Measurements from ENCODE around the gene FEZF2.

- TF ChIP-seq, protein P1, sequence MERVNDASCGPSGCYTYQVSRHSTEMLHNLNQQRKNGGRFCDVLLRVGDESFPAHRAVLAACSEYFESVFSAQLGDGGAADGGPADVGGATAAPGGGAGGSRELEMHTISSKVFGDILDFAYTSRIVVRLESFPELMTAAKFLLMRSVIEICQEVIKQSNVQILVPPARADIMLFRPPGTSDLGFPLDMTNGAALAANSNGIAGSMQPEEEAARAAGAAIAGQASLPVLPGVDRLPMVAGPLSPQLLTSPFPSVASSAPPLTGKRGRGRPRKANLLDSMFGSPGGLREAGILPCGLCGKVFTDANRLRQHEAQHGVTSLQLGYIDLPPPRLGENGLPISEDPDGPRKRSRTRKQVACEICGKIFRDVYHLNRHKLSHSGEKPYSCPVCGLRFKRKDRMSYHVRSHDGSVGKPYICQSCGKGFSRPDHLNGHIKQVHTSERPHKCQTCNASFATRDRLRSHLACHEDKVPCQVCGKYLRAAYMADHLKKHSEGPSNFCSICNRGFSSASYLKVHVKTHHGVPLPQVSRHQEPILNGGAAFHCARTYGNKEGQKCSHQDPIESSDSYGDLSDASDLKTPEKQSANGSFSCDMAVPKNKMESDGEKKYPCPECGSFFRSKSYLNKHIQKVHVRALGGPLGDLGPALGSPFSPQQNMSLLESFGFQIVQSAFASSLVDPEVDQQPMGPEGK (CRISPR knock-in tag; IDR thresholded peaks at IDR 0.05; ENCODE audit: borderline replicate concordance), result no peak
- TF ChIP-seq, protein P2, sequence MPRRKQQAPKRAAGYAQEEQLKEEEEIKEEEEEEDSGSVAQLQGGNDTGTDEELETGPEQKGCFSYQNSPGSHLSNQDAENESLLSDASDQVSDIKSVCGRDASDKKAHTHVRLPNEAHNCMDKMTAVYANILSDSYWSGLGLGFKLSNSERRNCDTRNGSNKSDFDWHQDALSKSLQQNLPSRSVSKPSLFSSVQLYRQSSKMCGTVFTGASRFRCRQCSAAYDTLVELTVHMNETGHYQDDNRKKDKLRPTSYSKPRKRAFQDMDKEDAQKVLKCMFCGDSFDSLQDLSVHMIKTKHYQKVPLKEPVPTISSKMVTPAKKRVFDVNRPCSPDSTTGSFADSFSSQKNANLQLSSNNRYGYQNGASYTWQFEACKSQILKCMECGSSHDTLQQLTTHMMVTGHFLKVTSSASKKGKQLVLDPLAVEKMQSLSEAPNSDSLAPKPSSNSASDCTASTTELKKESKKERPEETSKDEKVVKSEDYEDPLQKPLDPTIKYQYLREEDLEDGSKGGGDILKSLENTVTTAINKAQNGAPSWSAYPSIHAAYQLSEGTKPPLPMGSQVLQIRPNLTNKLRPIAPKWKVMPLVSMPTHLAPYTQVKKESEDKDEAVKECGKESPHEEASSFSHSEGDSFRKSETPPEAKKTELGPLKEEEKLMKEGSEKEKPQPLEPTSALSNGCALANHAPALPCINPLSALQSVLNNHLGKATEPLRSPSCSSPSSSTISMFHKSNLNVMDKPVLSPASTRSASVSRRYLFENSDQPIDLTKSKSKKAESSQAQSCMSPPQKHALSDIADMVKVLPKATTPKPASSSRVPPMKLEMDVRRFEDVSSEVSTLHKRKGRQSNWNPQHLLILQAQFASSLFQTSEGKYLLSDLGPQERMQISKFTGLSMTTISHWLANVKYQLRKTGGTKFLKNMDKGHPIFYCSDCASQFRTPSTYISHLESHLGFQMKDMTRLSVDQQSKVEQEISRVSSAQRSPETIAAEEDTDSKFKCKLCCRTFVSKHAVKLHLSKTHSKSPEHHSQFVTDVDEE (CRISPR knock-in tag; IDR thresholded peaks at IDR 0.05), result no peak
- TF ChIP-seq ZFP3 (CRISPR knock-in tag; IDR thresholded peaks at IDR 0.05) (no peak), ARNTL (CRISPR knock-in tag; IDR thresholded peaks at IDR 0.05; ENCODE audit: borderline replicate concordance, low read depth) (no peak), ZNF70 (CRISPR knock-in tag; IDR thresholded peaks at IDR 0.05) (no peak), TCF4 (CRISPR knock-in tag; IDR thresholded peaks at IDR 0.05; ENCODE audit: borderline replicate concordance) (no peak), ZFP30 (CRISPR knock-in tag; IDR thresholded peaks at IDR 0.05) (no peak), PPARA (CRISPR knock-in tag; IDR thresholded peaks at IDR 0.05; ENCODE audit: borderline replicate concordance) (no peak), BACH2 (CRISPR knock-in tag; IDR thresholded peaks at IDR 0.05; ENCODE audit: borderline replicate concordance) (no peak), ZC3H10 (CRISPR knock-in tag; IDR thresholded peaks at IDR 0.05) (no peak), RARB (CRISPR knock-in tag; IDR thresholded peaks at IDR 0.05) (no peak), SNAI2 (CRISPR knock-in tag; IDR thresholded peaks at IDR 0.05) (no peak)
- TF ChIP-seq, protein P3, sequence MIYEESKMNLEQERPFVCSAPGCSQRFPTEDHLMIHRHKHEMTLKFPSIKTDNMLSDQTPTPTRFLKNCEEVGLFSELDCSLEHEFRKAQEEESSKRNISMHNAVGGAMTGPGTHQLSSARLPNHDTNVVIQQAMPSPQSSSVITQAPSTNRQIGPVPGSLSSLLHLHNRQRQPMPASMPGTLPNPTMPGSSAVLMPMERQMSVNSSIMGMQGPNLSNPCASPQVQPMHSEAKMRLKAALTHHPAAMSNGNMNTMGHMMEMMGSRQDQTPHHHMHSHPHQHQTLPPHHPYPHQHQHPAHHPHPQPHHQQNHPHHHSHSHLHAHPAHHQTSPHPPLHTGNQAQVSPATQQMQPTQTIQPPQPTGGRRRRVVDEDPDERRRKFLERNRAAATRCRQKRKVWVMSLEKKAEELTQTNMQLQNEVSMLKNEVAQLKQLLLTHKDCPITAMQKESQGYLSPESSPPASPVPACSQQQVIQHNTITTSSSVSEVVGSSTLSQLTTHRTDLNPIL (CRISPR knock-in tag; IDR thresholded peaks at IDR 0.05; ENCODE audit: low read depth), result no peak
- TF ChIP-seq, protein P4, sequence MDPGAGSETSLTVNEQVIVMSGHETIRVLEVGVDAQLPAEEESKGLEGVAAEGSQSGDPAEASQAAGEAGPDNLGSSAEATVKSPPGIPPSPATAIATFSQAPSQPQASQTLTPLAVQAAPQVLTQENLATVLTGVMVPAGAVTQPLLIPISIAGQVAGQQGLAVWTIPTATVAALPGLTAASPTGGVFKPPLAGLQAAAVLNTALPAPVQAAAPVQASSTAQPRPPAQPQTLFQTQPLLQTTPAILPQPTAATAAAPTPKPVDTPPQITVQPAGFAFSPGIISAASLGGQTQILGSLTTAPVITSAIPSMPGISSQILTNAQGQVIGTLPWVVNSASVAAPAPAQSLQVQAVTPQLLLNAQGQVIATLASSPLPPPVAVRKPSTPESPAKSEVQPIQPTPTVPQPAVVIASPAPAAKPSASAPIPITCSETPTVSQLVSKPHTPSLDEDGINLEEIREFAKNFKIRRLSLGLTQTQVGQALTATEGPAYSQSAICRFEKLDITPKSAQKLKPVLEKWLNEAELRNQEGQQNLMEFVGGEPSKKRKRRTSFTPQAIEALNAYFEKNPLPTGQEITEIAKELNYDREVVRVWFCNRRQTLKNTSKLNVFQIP (CRISPR knock-in tag; IDR thresholded peaks at IDR 0.05; ENCODE audit: borderline replicate concordance, low read depth), result no peak
Measured at GRCh38 chr3:62361824-62362223, 11.5 kb downstream of the FEZF2 start.
